NCI-H774 (cell line): ENCODE results near the gene MAPK4.
"Not testable (repeated sequence)": the region's sequence is repeated elsewhere in the genome, so short reads cannot be mapped to it uniquely, and the experiment has no call there.

ENCODE experiments used
- DNase-seq: peaks from one replicate; lab custom pipeline; 2025; lab: John Stamatoyannopoulos, UW

Gene MAPK4

GRCh38 chr18:50680966-50681365 lies 121.1 kb downstream of the MAPK4 start:
- no peak for DNase-seq

GRCh38 chr18:50682852-50683251 lies 123.0 kb downstream of the MAPK4 start:
- no peak for DNase-seq

- no peak for DNase-seq
These were observed 126.5 kb downstream of the MAPK4 start for GRCh38 chr18:50686409-50686808.

- DNase-seq: no peak
These were observed 127.6 kb downstream of the MAPK4 start for GRCh38 chr18:50687491-50687890.

- DNase-seq: no peak
These were observed 129.7 kb downstream of the MAPK4 start for GRCh38 chr18:50689578-50689977.

GRCh38 chr18:50694147-50694546 lies 134.3 kb downstream of the MAPK4 start:
- DNase-seq: no peak

- no peak for DNase-seq
These were observed 135.7 kb downstream of the MAPK4 start for GRCh38 chr18:50695431-50696176.

- DNase-seq: no peak
These were observed 136.5 kb downstream of the MAPK4 start for GRCh38 chr18:50696436-50696835.

- DNase-seq: no peak
These were observed 137.0 kb downstream of the MAPK4 start for GRCh38 chr18:50696929-50697328.

- DNase-seq: no peak
These were observed 137.6 kb downstream of the MAPK4 start for GRCh38 chr18:50697509-50697908.

GRCh38 chr18:50700245-50701165 lies 140.6 kb downstream of the MAPK4 start:
- DNase-seq: no peak

GRCh38 chr18:50704357-50704940 lies 144.6 kb downstream of the MAPK4 start:
- no peak for DNase-seq

- DNase-seq: no peak
These were observed 146.3 kb downstream of the MAPK4 start for GRCh38 chr18:50706199-50706598.

- no peak for DNase-seq
These were observed 146.8 kb downstream of the MAPK4 start for GRCh38 chr18:50706651-50707050.

GRCh38 chr18:50707297-50707696 lies 147.4 kb downstream of the MAPK4 start:
- DNase-seq: not testable (repeated sequence)

GRCh38 chr18:50707855-50708469 lies 148.1 kb downstream of the MAPK4 start:
- peak; percentile 15 for DNase-seq

GRCh38 chr18:50709193-50709592 lies 149.3 kb downstream of the MAPK4 start:
- no peak for DNase-seq

GRCh38 chr18:50711386-50711785 lies 151.5 kb downstream of the MAPK4 start:
- no peak for DNase-seq

GRCh38 chr18:50715919-50716318 lies 156.0 kb downstream of the MAPK4 start:
- no peak for DNase-seq

GRCh38 chr18:50716902-50717301 lies 157.0 kb downstream of the MAPK4 start:
- no peak for DNase-seq

GRCh38 chr18:50717563-50717962 lies 157.7 kb downstream of the MAPK4 start:
- DNase-seq: no peak
